GM12872 (cell line): ENCODE measurements around the gene RAD18.
A peak's percentile ranks its signal among the peaks of the same experiment; 100 is the strongest.

Source experiments
- CTCF ChIP-seq: IDR thresholded peaks from 3 replicates; pipeline ENCODE4 v1.5.1; 2011; ENCODE audit warnings: low read depth, mild to moderate bottlenecking, low read length, moderate library complexity; ENCODE audit not compliant: insufficient read depth

RAD18 gene

GRCh38 chr3:8942746-8943488 lies 20.4 kb downstream of the RAD18 start:
- no peak for TF ChIP-seq CTCF

- no peak for TF ChIP-seq CTCF
Observed at GRCh38 chr3:8942115-8942514, 21.2 kb downstream of the RAD18 start.

GRCh38 chr3:8938021-8938420 lies 25.3 kb downstream of the RAD18 start:
- TF ChIP-seq CTCF, result peak; percentile 36; the same call in 2 of the 3 replicates

GRCh38 chr3:8937064-8938020 lies 25.9 kb downstream of the RAD18 start:
- no peak for TF ChIP-seq CTCF

- no peak for TF ChIP-seq CTCF
Observed at GRCh38 chr3:8932507-8932906, 30.8 kb downstream of the RAD18 start.

GRCh38 chr3:8931342-8931741 lies 31.9 kb downstream of the RAD18 start:
- no peak for TF ChIP-seq CTCF

- no peak for TF ChIP-seq CTCF
Observed at GRCh38 chr3:8929860-8930259, 33.4 kb downstream of the RAD18 start.
